ENCODE results near the gene IZUMO4.

IZUMO4 gene

GRCh38 chr19:2062389-2062729 is 34.4 kb upstream of the IZUMO4 start:
- Histone ChIP-seq H3K4me3 (ENCODE audit: low read length) (peak overlapping the region; percentile 81), H3K9ac (ENCODE audit: low read length) (peak overlapping the region; percentile 72), H3K9me3 (ENCODE audit: control insufficient read depth, low read depth, low read length) (no peaks in the 10 kb centered on the region), H3K36me3 (ENCODE audit: control insufficient read depth, low read depth, low read length) (no peaks in the 10 kb centered on the region), H3K27me3 (ENCODE audit: control insufficient read depth, insufficient read depth, low read length) (no peaks in the 10 kb centered on the region), H3K4me1 (ENCODE audit: control insufficient read depth, low read depth, low read length) (peaks cover 14% of the 10 kb centered on the region), H3K27ac (ENCODE audit: low read length) (peak overlapping the region; percentile 72)

- no peak overlapping the region for H3K9ac ChIP-seq (ENCODE audit: low read length)
- no peak overlapping the region for H3K4me3 ChIP-seq (ENCODE audit: low read length)
- H3K4me1 ChIP-seq (ENCODE audit: control insufficient read depth, low read depth, low read length), result peaks cover 14% of the 10 kb centered on the region
- H3K36me3 ChIP-seq (ENCODE audit: control insufficient read depth, low read depth, low read length), result no peaks in the 10 kb centered on the region
- no peak overlapping the region for H3K27ac ChIP-seq (ENCODE audit: low read length)
- no peaks in the 10 kb centered on the region for H3K9me3 ChIP-seq (ENCODE audit: control insufficient read depth, low read depth, low read length)
- H3K27me3 ChIP-seq (ENCODE audit: control insufficient read depth, insufficient read depth, low read length), result no peaks in the 10 kb centered on the region
Observed at GRCh38 chr19:2062770-2063169, 33.9 kb upstream of the IZUMO4 start.

- no peaks in the 10 kb centered on the region for H3K27me3 ChIP-seq (ENCODE audit: control insufficient read depth, insufficient read depth, low read length)
- H3K9me3 ChIP-seq (ENCODE audit: control insufficient read depth, low read depth, low read length), result no peaks in the 10 kb centered on the region
- H3K4me3 ChIP-seq (ENCODE audit: low read length), result no peak overlapping the region
- no peak overlapping the region for H3K27ac ChIP-seq (ENCODE audit: low read length)
- no peaks in the 10 kb centered on the region for H3K36me3 ChIP-seq (ENCODE audit: control insufficient read depth, low read depth, low read length)
- H3K4me1 ChIP-seq (ENCODE audit: control insufficient read depth, low read depth, low read length), result peaks cover 14% of the 10 kb centered on the region
- no peak overlapping the region for H3K9ac ChIP-seq (ENCODE audit: low read length)
Observed at GRCh38 chr19:2063824-2064223, 32.9 kb upstream of the IZUMO4 start.

- Histone ChIP-seq H3K4me1 (ENCODE audit: control insufficient read depth, low read depth, low read length) (peaks cover 14% of the 10 kb centered on the region), H3K9me3 (ENCODE audit: control insufficient read depth, low read depth, low read length) (no peaks in the 10 kb centered on the region), H3K27me3 (ENCODE audit: control insufficient read depth, insufficient read depth, low read length) (no peaks in the 10 kb centered on the region), H3K4me3 (ENCODE audit: low read length) (no peak overlapping the region), H3K9ac (ENCODE audit: low read length) (no peak overlapping the region), H3K27ac (ENCODE audit: low read length) (no peak overlapping the region), H3K36me3 (ENCODE audit: control insufficient read depth, low read depth, low read length) (no peaks in the 10 kb centered on the region)
Observed at GRCh38 chr19:2064395-2064787, 32.3 kb upstream of the IZUMO4 start.

GRCh38 chr19:2064788-2065524 is 31.8 kb upstream of the IZUMO4 start:
- Histone ChIP-seq H3K36me3 (ENCODE audit: control insufficient read depth, low read depth, low read length) (no peaks in the 10 kb centered on the region), H3K9me3 (ENCODE audit: control insufficient read depth, low read depth, low read length) (no peaks in the 10 kb centered on the region), H3K27me3 (ENCODE audit: control insufficient read depth, insufficient read depth, low read length) (no peaks in the 10 kb centered on the region), H3K4me3 (ENCODE audit: low read length) (no peak overlapping the region), H3K4me1 (ENCODE audit: control insufficient read depth, low read depth, low read length) (peaks cover 14% of the 10 kb centered on the region), H3K27ac (ENCODE audit: low read length) (no peak overlapping the region), H3K9ac (ENCODE audit: low read length) (no peak overlapping the region)

- Histone ChIP-seq H3K4me3 (ENCODE audit: low read length) (no peak overlapping the region), H3K9me3 (ENCODE audit: control insufficient read depth, low read depth, low read length) (no peaks in the 10 kb centered on the region), H3K36me3 (ENCODE audit: control insufficient read depth, low read depth, low read length) (no peaks in the 10 kb centered on the region), H3K27ac (ENCODE audit: low read length) (no peak overlapping the region), H3K4me1 (ENCODE audit: control insufficient read depth, low read depth, low read length) (no peaks in the 10 kb centered on the region), H3K9ac (ENCODE audit: low read length) (no peak overlapping the region), H3K27me3 (ENCODE audit: control insufficient read depth, insufficient read depth, low read length) (no peaks in the 10 kb centered on the region)
Observed at GRCh38 chr19:2070436-2070827, 26.3 kb upstream of the IZUMO4 start.

GRCh38 chr19:2070986-2071673 is 25.6 kb upstream of the IZUMO4 start:
- Histone ChIP-seq H3K36me3 (ENCODE audit: control insufficient read depth, low read depth, low read length) (no peaks in the 10 kb centered on the region), H3K27ac (ENCODE audit: low read length) (no peak overlapping the region)

GRCh38 chr19:2072757-2073551 is 23.8 kb upstream of the IZUMO4 start:
- no peak overlapping the region for H3K27ac ChIP-seq (ENCODE audit: low read length)
- no peaks in the 10 kb centered on the region for H3K4me1 ChIP-seq (ENCODE audit: control insufficient read depth, low read depth, low read length)

More at GRCh38 chr19:2070986-2071673, 25.6 kb upstream of the IZUMO4 start:
- Histone ChIP-seq H3K4me1 (ENCODE audit: control insufficient read depth, low read depth, low read length) (no peaks in the 10 kb centered on the region), H3K9ac (ENCODE audit: low read length) (no peak overlapping the region), H3K4me3 (ENCODE audit: low read length) (no peak overlapping the region), H3K9me3 (ENCODE audit: control insufficient read depth, low read depth, low read length) (no peaks in the 10 kb centered on the region), H3K27me3 (ENCODE audit: control insufficient read depth, insufficient read depth, low read length) (no peaks in the 10 kb centered on the region)

GRCh38 chr19:2076526-2076944 is 20.2 kb upstream of the IZUMO4 start:
- Histone ChIP-seq H3K9ac (ENCODE audit: low read length) (no peak overlapping the region), H3K4me3 (ENCODE audit: low read length) (no peak overlapping the region), H3K9me3 (ENCODE audit: control insufficient read depth, low read depth, low read length) (no peaks in the 10 kb centered on the region), H3K4me1 (ENCODE audit: control insufficient read depth, low read depth, low read length) (no peaks in the 10 kb centered on the region), H3K27me3 (ENCODE audit: control insufficient read depth, insufficient read depth, low read length) (no peaks in the 10 kb centered on the region), H3K27ac (ENCODE audit: low read length) (no peak overlapping the region), H3K36me3 (ENCODE audit: control insufficient read depth, low read depth, low read length) (no peaks in the 10 kb centered on the region)

More at GRCh38 chr19:2072757-2073551, 23.8 kb upstream of the IZUMO4 start:
- no peaks in the 10 kb centered on the region for H3K27me3 ChIP-seq (ENCODE audit: control insufficient read depth, insufficient read depth, low read length)
- H3K9ac ChIP-seq (ENCODE audit: low read length), result no peak overlapping the region
- H3K4me3 ChIP-seq (ENCODE audit: low read length), result no peak overlapping the region
- H3K36me3 ChIP-seq (ENCODE audit: control insufficient read depth, low read depth, low read length), result no peaks in the 10 kb centered on the region
- no peaks in the 10 kb centered on the region for H3K9me3 ChIP-seq (ENCODE audit: control insufficient read depth, low read depth, low read length)

GRCh38 chr19:2077398-2077797 is 19.3 kb upstream of the IZUMO4 start:
- H3K9ac ChIP-seq (ENCODE audit: low read length), result no peak overlapping the region
- no peak overlapping the region for H3K27ac ChIP-seq (ENCODE audit: low read length)
- H3K4me1 ChIP-seq (ENCODE audit: control insufficient read depth, low read depth, low read length), result no peaks in the 10 kb centered on the region
- no peaks in the 10 kb centered on the region for H3K36me3 ChIP-seq (ENCODE audit: control insufficient read depth, low read depth, low read length)
- H3K27me3 ChIP-seq (ENCODE audit: control insufficient read depth, insufficient read depth, low read length), result no peaks in the 10 kb centered on the region
- no peaks in the 10 kb centered on the region for H3K9me3 ChIP-seq (ENCODE audit: control insufficient read depth, low read depth, low read length)
- no peak overlapping the region for H3K4me3 ChIP-seq (ENCODE audit: low read length)

GRCh38 chr19:2077833-2078619 is 18.7 kb upstream of the IZUMO4 start:
- Histone ChIP-seq H3K9ac (ENCODE audit: low read length) (no peak overlapping the region), H3K4me3 (ENCODE audit: low read length) (no peak overlapping the region), H3K4me1 (ENCODE audit: control insufficient read depth, low read depth, low read length) (no peaks in the 10 kb centered on the region), H3K27ac (ENCODE audit: low read length) (no peak overlapping the region), H3K36me3 (ENCODE audit: control insufficient read depth, low read depth, low read length) (no peaks in the 10 kb centered on the region), H3K27me3 (ENCODE audit: control insufficient read depth, insufficient read depth, low read length) (no peaks in the 10 kb centered on the region), H3K9me3 (ENCODE audit: control insufficient read depth, low read depth, low read length) (no peaks in the 10 kb centered on the region)

Measured in iPS-18a (cell line).